ENCODE data around the gene JADE1.

DNA sequence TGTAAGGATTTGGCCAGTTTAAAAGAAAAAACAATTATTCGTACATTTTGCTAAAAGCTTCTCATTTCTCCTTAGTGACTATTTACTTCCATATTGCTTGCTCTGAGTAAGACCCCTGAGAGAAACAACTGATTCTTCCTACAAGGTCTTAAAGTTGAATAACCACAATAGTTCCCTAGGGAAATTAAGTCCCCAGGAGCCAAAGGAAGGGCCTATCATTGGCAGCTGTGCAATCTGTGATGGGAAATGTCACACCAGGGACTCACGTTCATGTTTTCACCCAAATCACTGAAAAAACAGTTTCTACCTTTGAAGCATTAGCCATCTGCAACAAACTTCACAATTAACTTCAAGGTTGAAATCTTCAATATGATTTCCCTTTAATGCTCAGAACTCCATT lies 66.7 kb downstream of the JADE1 start:
- TF ChIP-seq, protein P1, sequence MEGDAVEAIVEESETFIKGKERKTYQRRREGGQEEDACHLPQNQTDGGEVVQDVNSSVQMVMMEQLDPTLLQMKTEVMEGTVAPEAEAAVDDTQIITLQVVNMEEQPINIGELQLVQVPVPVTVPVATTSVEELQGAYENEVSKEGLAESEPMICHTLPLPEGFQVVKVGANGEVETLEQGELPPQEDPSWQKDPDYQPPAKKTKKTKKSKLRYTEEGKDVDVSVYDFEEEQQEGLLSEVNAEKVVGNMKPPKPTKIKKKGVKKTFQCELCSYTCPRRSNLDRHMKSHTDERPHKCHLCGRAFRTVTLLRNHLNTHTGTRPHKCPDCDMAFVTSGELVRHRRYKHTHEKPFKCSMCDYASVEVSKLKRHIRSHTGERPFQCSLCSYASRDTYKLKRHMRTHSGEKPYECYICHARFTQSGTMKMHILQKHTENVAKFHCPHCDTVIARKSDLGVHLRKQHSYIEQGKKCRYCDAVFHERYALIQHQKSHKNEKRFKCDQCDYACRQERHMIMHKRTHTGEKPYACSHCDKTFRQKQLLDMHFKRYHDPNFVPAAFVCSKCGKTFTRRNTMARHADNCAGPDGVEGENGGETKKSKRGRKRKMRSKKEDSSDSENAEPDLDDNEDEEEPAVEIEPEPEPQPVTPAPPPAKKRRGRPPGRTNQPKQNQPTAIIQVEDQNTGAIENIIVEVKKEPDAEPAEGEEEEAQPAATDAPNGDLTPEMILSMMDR (IDR thresholded peaks at IDR 0.05), result no peak
- TF ChIP-seq POLR2A (IDR thresholded peaks at IDR 0.05), result no peak
